SK-N-SH (cell line): ENCODE measurements around the gene HOXD11.

Experiments
- CTCF ChIP-seq: fragments of 200-600 bp; sonication (generic); IDR thresholded peaks from 2 replicates; pipeline ENCODE4 v1.6.1; 2017; ENCODE audit warnings: antibody characterized with exemption, mild to moderate bottlenecking, moderate library complexity
- FOXM1 ChIP-seq: IDR thresholded peaks from 2 replicates; pipeline ENCODE4 v1.4.0; 2012; ENCODE audit warnings: low read depth, mild to moderate bottlenecking
- POLR2AphosphoS5 ChIP-seq: IDR thresholded peaks from 2 replicates; pipeline ENCODE4 v1.6.1; 2012; ENCODE audit warnings: low read depth, low read length
- YY1 ChIP-seq: IDR thresholded peaks from 2 replicates; pipeline ENCODE4 v1.4.0; 2012; ENCODE audit warnings: low read depth, mild to moderate bottlenecking
- TF ChIP-seq, protein P1 (sequence below): IDR thresholded peaks from 2 replicates; pipeline ENCODE4 v1.4.0; 2012; ENCODE audit warnings: low read depth, borderline replicate concordance

DNA sequence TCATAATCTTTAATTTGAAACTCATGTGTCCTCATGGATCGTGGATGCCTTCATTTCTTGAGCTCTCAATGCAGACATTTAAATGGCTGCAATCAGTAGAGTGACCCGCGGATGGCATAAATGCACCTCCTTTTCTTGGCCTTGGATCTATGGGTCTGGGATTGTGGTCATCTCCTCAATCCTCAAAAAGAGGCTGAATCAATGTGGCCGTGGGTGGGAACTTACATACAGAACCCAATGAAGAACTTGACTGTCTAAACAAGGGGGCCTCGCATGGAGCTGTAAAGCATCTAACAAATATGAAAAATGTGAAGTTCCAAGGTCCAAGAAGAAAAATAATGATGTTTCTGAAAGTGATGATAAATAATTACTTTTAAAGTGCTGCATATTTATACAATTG is 11.7 kb upstream of the HOXD11 start:
- TF ChIP-seq CTCF = no peak
- TF ChIP-seq POLR2AphosphoS5 = no peak
- TF ChIP-seq FOXM1 = no peak
- TF ChIP-seq, protein P1, sequence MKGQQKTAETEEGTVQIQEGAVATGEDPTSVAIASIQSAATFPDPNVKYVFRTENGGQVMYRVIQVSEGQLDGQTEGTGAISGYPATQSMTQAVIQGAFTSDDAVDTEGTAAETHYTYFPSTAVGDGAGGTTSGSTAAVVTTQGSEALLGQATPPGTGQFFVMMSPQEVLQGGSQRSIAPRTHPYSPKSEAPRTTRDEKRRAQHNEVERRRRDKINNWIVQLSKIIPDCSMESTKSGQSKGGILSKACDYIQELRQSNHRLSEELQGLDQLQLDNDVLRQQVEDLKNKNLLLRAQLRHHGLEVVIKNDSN = no peak
- no peak for TF ChIP-seq YY1
